GM19455 (cell line): ENCODE results near the gene SCCPDH.
"Not testable (repeated sequence)": the region's sequence is repeated elsewhere in the genome, so short reads cannot be mapped to it uniquely, and the experiment has no call there.

Experiments
- ATAC-seq: cut with Tn5 transposase; IDR thresholded peaks from one replicate; pipeline ENCODE4 v1.9.1; 2021; ENCODE audit not compliant: unreplicated experiment

SCCPDH gene, protein sequence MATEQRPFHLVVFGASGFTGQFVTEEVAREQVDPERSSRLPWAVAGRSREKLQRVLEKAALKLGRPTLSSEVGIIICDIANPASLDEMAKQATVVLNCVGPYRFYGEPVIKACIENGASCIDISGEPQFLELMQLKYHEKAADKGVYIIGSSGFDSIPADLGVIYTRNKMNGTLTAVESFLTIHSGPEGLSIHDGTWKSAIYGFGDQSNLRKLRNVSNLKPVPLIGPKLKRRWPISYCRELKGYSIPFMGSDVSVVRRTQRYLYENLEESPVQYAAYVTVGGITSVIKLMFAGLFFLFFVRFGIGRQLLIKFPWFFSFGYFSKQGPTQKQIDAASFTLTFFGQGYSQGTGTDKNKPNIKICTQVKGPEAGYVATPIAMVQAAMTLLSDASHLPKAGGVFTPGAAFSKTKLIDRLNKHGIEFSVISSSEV

DNA sequence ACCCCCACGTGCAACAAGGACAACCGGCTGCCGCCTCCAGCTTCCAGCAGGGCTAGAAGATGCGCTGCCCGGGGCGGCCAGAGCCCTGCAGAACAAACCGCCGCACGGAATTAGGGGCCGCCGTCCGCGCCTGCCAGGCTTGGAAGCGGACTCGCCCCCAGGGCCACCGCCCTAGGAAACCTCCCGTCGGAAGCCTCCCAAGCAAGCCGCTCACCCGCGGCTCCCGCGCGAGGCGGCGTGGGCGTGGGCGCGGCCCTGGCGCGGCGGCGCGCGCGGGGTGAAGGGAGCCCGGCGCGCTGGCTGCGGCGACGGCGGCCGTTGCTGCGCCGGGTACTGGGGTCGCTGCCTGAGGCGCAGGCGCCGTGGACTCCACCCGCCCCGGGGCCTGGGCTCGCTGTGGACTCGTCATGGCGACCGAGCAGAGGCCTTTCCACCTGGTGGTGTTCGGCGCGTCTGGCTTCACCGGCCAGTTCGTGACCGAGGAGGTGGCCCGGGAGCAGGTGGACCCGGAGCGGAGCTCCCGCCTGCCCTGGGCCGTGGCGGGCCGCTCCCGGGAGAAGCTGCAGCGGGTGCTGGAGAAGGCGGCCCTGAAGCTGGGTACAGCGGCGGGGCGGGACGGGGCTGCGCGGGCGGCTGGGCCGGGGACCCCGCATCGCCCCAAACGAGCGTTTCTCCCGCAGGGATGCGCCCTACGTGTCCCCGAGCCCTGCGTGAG is at the start of gene SCCPDH:
Gene SCCPDH (plus strand): TSS at position 394 of the 715 bp plus-strand sequence. CDS start 14 bp downstream, at position 408.
- ATAC-seq: peak; percentile 94

DNA sequence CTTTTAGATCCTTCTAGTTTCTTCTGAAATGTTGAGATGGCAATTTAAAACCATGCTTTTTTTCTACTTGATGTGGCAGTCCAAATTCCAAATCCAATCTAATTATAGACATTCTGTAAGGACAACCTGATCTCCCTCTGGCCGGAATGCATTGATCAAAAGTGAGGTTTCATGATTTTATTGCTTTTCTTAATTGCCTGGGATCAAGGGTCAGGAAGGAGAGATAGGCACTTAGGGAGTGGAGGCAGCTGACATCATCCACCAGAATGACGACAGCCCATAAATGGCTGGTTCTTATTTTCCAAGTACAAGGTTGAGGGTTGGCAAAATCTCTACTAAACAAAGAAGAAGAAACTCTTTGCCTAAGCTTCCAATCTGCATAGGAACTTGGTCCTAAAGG is 46.4 kb upstream of the SCCPDH start:
- no peak for ATAC-seq

DNA sequence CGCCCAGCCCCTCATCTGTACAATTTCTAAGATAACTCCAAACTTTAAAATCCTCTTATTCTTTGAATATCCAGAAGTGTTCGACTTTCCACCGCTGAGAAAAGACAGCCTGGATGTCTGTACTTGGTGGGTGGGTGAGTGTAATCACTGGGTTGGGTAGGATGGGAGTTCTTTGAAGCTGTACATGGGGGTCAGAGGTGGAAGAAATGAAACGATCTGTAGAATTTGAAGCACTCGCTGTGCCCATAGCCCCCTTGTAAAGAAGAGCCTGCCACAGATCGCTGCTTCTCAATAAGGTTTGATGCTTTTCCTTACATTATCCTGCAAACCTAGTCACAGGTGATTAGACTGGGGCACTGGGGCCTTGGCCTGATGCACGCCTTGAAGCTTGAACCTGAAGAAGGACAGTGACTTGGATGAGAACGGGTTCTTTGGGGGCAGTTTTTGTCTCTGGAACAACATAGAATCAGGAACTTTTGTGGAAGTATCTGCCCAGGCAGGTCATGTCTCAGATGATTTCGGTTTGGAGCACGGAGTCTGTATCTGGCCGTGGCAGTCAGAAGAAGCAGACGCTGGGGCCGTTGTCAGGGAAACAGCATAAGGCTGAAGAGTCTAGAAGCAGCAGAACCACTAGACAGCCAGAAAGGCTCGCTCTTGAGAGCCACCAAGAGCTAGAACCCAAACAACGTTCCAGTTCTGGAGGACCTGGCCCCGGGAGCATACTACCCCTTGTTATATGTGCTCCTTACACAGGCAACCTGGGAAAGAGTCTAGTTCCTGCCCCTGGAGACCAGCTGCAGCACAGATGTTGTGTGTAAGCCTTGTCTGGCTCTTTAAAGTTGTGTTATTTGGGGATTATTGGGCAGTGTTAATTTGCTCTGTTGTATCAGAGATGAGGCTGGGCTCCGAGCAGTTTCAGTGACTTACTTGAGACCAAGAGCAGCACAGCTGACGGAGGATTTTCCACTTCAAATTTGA is 45.1 kb upstream of the SCCPDH start:
- no peak for ATAC-seq

DNA sequence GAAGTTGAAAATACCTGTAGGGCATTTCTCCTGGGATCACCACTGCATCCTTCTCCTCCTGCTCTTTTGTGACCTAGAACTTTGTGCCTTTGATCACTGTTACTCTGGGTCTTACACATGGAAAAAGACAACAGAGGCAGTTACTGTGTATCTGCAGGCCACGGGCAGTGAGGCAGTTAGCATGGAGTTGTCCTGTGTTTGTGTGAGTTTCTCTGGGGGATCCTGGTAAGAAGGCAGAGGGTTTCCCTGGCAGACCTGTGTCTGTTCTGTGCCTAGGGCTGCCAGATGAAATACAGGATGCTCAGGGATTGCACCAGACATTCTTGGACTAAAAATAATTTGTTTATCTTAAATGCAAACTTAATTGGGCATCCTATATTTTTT is 44.4 kb upstream of the SCCPDH start:
- ATAC-seq: no peak

DNA sequence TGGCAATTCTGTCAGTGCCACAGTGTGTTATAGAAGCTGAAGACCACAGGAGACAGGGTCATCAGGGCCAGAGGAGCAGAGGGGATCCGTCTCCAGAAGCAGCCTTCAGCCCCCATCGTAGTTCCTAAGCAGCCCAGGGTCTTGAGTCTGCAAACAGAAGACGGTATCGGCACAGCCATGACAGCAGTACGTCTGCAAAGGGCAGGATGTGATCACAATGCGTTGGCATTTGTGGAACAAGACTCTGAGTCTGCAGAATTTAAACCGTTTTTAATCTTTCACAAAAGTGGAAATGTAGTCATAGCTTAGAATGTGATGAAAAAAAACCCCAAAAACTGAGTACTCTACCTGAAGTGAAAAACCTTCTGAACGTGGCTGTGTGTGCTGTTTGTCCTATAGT is 44.0 kb upstream of the SCCPDH start:
- ATAC-seq: no peak

DNA sequence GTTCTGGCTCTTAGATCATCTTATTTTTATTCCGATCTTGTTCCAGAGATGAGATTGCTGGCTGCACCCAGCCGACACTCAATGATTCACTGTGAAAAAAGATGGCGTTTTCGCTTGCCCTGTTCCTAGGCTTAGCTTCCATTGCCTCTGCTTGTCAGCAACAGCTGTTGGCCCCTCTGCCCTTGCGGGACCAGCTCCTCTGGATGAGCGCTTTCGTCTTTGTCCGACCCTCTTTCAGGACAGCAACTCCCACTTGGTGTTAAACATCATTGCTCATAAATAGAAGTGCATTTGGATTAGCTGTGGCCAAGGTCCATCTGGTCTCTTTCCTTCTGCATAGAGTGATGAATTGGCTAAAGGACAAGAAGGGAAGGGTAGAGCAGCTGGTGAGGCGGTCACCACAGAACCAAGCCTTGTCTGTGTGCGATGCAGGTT is 43.5 kb upstream of the SCCPDH start:
- ATAC-seq: no peak

DNA sequence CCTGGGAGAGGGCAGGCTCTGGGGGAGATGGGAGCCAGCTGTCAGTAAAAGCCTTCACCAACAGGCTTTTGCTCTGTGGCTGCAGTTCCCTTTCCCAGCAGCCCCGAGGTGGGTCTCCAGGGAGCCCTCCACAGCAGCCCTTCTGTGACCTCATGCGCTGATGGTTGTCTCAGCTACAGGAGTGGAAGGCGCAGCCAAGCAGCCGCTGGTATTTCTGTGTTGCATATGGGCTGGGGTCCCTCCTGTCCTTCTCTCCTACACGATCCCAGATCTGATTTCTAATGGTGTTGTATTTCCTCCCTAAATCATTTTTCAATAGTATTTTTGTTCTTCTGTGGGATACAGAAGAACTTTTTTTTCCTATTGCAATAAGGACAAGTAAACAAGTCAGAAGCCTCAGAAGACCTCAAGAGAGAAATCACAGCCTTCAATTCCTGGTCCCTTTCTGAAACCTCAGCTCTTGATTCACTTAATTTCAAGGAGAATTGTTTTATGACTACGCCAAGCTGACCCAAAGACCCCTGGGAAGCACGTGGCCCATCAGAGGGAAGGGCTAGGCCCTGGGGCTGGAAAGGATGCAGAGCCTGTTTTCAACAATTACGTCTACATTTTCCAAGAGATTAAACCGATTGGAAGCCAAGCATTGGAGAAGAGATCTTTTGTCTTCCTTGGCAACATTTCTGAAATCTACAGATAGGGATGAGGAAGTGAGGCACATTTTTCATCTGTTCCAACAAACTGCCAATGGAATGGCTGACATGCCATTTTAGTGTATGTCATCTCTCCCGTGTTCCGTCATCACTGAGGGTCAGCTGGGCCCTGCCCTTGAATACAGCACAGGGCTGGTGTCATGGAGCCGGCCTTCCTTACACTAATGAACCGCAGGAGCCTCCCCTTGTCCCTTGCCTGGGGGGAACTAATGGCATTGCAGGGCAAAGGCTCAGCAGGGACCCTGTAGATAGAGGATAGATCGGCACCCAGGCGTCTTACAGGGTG is 42.0 kb upstream of the SCCPDH start:
- ATAC-seq: no peak

DNA sequence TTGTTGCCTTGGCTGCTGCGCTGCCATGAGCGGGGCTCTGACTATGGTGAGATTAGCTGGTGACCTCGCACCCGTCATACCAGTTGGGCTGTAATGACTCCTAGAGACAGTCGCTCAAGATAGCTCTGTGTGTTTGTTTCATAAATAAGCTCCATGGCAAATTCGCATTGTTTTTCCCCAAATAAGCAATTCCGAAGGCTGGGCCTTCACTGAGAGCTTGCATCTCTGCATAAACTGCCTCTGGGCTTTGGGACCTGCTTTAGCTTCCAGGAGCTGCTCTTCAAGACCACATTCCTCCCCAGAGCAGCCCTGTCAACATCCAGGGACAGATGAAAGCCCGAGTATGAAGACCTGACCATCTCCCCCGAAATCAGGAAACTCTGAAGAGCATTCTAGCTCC is 40.7 kb upstream of the SCCPDH start:
- ATAC-seq: no peak

DNA sequence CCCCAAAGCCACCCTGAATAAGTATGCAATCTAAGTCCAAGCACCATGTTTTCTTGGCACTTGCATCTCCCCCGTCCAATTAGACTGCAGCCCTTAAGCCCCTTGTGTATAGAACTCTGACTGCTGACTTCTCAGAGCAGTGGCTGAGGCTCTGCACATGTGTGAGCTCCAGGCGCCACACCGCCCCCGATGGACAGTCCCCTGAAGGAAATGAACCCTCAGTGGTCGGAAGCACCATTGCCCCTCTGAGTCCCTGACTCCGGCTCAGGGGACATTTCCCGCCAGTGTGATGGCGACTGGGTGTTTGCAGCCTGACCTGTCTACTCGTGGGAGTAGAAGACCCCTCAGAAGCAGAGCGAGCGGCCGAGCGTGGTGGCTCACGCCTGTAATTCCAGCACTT is 37.2 kb upstream of the SCCPDH start:
- no peak for ATAC-seq

DNA sequence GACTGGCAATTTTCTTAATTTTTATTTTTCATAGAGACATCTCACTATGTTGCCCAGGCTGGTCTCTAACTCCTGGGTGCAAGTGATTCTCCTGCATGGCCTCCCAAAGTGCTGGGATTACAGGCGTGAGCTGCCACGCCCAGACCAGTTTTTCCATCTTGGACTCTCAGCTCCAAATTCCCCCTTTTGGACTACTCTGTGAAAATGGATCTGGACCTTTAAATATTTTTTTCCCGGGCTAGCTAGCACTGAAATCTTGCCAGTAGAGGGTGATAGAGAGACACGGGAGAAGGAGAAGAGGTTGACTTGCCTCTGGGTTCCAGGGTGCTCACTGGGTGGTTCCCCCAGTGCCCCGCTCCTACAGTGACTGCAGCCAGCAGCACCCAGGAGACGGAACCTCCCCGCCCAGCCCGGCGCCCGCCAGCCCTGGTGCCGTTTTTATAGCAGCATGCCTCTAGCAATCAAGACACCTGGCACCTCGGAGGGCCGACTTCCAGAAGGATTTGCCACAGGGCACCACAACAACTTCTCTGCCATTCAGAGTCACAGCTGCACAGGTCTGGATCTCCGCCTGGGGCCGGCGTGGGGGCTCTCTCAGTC is 34.7 kb upstream of the SCCPDH start:
- ATAC-seq: peak; percentile 97

DNA sequence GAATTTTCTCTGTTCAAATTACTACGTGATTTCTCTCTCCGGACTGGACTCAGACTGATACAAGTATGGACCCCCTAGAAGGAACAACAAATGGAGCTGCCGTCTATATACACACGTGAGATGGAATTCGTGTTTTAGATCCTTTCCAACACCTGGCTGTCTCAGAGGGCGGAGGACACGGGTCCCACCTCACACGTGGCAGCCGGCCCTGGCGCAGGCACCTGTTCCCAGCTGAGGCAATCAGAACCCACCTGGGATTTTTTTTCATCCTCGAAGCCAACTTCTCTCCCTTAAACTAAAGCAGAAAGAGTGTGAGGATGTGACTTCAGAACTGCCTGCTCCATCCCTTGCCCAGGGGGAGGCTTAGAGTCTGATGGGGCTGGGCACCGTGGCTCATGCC is 34.1 kb upstream of the SCCPDH start:
- ATAC-seq: no peak

DNA sequence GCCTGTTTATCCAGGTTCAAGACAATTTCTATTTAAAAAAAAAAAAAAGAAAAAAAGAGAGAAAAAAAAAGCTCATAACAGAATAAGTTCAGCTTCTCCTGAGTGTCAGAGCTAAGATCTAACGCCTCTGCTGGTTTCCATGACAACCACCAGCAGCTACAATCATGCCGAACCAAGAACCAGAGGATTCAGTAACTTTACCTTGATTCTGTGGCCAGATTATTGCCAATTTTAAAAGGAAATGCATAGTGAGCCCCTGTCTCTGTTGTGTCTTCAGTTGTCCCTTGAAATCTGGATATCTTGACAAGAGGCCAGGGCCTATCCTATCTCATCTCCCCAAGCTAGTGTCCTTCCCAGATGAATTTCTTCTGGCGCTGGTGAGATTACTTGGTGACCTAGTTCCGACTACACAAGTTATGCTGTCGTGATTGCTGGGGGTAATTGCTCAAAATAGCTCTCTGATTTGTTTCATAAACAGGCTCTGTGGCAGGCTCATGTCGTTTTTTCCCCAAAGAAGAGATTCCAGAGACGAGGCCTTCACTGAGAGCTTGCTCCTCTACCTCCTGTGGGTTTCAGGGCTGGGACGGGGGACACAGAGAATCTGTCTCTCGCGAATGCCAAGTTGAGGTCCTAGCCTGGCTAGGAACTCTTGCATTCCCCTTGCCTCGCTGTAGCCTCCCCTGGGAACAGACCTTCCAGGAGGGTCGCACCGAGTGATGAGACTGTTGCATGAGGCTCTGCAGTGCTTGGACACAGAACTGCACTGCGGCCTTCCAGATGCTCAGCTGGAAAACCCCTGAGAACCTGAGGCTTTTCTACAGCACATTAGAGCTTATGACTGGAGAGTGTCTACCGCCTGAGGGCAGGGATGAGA is 32.4 kb upstream of the SCCPDH start:
- no peak for ATAC-seq

DNA sequence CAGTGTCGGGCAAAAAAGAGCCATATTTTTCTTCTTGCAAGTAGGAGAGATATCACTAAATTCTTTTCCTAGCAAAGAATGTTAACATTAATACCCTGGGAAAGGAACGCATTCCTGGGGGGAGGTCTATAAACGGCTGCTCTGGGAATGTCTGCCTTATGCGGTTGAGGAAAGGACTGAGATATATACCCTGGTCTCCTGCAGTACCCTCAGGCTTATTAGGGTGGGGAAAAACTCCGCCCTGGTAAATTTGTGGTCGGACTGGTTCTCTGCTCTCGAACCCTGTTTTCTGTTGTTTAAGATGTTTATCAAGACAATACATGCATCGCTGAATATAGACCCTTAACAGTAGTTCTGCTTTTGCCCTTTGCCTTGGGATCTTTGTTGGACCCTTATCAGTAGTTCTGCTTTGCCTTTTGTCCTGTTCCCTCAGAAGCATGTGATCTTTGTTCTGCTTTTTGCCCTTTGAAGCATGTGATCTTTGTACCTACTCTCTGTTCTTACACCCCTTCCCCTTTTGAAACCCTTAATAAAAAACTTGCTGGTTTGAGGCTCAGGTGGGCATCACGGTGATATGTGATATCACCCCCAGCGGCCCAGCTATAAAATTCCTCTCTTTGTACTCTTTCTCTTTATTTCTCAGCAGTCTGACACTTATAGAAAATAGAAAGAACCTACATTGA is 29.9 kb upstream of the SCCPDH start:
- ATAC-seq: not testable (repeated sequence)

DNA sequence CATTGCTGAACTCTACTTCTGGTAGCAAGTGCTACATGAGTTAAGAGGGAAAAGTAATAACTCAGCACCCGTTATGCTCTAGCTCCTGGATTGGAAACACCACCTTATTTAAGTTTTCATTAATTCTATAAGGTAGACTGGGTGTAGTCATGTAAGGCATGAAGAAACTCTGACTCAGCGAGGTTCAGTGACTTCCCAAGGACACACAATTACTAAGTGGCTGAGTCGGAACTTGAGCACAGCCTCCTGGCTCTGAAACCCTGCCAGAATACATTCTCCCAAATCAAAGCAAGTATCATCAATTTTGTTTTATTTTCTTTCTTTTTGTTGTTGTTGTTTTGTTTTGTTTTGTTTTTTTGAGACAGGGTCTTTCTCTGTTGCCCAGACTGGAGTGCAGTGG is 29.1 kb upstream of the SCCPDH start:
- ATAC-seq: no peak

DNA sequence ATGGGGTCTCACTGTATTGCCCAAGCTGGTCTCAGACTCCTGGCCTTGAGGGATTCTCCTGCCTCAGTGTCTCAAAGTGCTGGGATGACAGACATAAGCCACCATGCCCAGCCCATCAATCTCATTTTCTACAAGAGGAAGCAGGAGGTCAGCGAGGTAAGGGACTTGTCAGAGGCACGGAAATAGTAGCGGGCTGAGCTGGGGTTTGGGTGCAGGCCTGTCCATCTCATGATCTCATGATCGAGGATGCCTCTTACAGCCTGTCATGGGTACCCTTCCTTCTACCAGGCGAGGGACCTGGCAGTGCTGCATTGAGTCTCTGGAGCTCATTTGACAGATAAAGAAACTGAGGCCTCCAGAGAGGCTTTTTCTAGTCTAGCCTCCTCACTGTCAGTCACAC is 28.5 kb upstream of the SCCPDH start:
- ATAC-seq: no peak

DNA sequence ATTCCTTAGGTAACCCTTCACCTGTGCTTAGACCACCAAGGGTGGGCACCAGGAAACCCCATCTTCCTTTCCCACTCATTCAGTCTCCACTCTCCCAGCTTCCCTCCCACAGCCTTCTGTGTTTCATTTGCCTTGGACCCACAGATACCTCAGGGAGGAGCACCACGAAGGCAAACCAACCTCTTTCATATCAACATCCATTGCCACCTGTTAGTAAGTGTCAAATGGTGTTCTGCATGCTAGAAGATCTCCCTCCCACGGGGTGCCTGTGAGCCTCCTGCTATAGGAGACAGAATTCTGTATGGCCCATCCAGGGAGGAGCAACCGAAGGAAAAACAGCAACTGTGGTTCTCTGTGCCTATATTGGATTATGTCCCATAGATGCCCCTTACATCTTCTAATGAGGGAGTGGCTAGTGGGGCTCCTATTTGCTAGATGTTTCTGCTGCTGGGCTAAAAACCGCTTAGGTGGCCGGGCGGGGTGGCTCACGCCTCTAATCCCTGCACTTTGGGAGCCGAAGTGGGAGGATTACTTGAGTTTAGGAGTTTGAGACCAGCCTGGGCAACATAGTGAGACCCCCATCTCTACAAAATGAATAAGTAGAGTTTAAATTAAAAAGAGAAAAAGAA is 25.6 kb upstream of the SCCPDH start:
- no peak for ATAC-seq

DNA sequence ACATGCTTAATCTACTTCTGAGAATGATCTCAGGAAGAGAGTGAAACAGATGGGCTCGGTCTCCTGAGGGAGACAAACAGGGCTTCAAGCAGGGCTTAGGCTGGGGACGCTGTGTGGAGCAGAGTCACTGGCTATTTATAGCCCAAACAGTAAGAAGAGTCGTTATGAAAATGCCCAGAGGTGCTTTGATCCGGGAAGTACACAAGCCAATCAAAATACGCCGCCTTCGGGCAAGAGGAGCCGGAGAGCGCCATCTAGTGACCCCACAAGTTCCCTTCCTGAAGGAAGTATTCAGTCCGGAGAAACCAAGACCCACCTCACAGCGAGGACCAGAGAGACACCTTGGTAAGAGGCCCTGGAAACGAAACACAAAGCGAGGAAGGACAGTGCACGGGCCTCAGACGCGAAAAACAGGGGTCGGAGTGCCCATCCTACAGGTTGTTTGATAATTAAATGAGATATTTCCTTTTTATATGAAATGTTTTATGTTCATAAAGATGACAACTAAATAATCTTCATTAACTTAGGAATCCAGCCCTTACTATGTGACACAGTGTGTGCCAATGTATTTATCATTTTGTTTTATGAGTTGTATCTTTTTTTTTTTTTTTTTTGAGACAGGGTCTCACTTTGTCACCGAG is 25.0 kb upstream of the SCCPDH start:
- peak; percentile 89 for ATAC-seq
